HG03097 (cell line): ENCODE measurements around the gene TIMM29.

ENCODE experiments used
- ATAC-seq: cut with Tn5 transposase; IDR thresholded peaks from one replicate; pipeline ENCODE4 v1.9.1; 2021; ENCODE audit not compliant: unreplicated experiment, low FRiP score

Gene TIMM29

GRCh38 chr19:10911579-10912363 lies 16.8 kb upstream of the TIMM29 start:
- ATAC-seq, result no peak

GRCh38 chr19:10912619-10913018 lies 16.0 kb upstream of the TIMM29 start:
- no peak for ATAC-seq

- no peak for ATAC-seq
Observed at GRCh38 chr19:10913716-10914340, 14.8 kb upstream of the TIMM29 start.

GRCh38 chr19:10915130-10916091 lies 13.2 kb upstream of the TIMM29 start:
- ATAC-seq, result no peak

GRCh38 chr19:10916602-10917001 lies 12.0 kb upstream of the TIMM29 start:
- no peak for ATAC-seq

GRCh38 chr19:10918359-10918758 lies 10.3 kb upstream of the TIMM29 start:
- ATAC-seq, result no peak

- ATAC-seq, result no peak
Observed at GRCh38 chr19:10919352-10920287, 9.0 kb upstream of the TIMM29 start.

- ATAC-seq, result no peak
Observed at GRCh38 chr19:10920288-10920655, 8.3 kb upstream of the TIMM29 start.

- no peak for ATAC-seq
Observed at GRCh38 chr19:10920781-10921180, 7.8 kb upstream of the TIMM29 start.

- no peak for ATAC-seq
Observed at GRCh38 chr19:10921199-10921909, 7.3 kb upstream of the TIMM29 start.

- no peak for ATAC-seq
Observed at GRCh38 chr19:10921910-10922637, 6.5 kb upstream of the TIMM29 start.

- ATAC-seq, result no peak
Observed at GRCh38 chr19:10922638-10923014, 6.0 kb upstream of the TIMM29 start.

GRCh38 chr19:10923260-10924112 lies 5.1 kb upstream of the TIMM29 start:
- ATAC-seq, result no peak

- no peak for ATAC-seq
Observed at GRCh38 chr19:10924597-10924996, 4.0 kb upstream of the TIMM29 start.

- no peak for ATAC-seq
Observed at GRCh38 chr19:10927730-10928562, 665 bp upstream of the TIMM29 start.

GRCh38 chr19:10929402-10929794 lies 787 bp downstream of the TIMM29 start:
- ATAC-seq, result no peak
